ENCODE data around the gene MAN1A1. TPM values are rescaled to one million over a fixed set of nuclear protein-coding genes. Genes with fewer than 3 reads are reported as not detected.

The MAN1A1 gene
- total RNA-seq, 1 donor from 2014 or later = 57.9 TPM

- DNase-seq = no peak
These were observed 23.8 kb downstream of the MAN1A1 start for GRCh38 chr6:119325559-119326265.

GRCh38 chr6:119324718-119325117 is 24.8 kb downstream of the MAN1A1 start:
- no peak for DNase-seq

GRCh38 chr6:119323931-119324330 is 25.6 kb downstream of the MAN1A1 start:
- no peak for DNase-seq

GRCh38 chr6:119323478-119323877 is 26.1 kb downstream of the MAN1A1 start:
- DNase-seq = no peak

GRCh38 chr6:119322715-119323350 is 26.7 kb downstream of the MAN1A1 start:
- no peak for DNase-seq

GRCh38 chr6:119322034-119322433 is 27.5 kb downstream of the MAN1A1 start:
- no peak for DNase-seq

GRCh38 chr6:119319694-119320093 is 29.9 kb downstream of the MAN1A1 start:
- no peak for DNase-seq

GRCh38 chr6:119318730-119319129 is 30.8 kb downstream of the MAN1A1 start:
- DNase-seq = no peak

GRCh38 chr6:119318176-119318575 is 31.4 kb downstream of the MAN1A1 start:
- no peak for DNase-seq

- DNase-seq = no peak
These were observed 32.6 kb downstream of the MAN1A1 start for GRCh38 chr6:119317007-119317406.

GRCh38 chr6:119314885-119315272 is 34.7 kb downstream of the MAN1A1 start:
- DNase-seq = no peak

GRCh38 chr6:119313937-119314884 is 35.4 kb downstream of the MAN1A1 start:
- no peak for DNase-seq

GRCh38 chr6:119312875-119313338 is 36.7 kb downstream of the MAN1A1 start:
- no peak for DNase-seq

GRCh38 chr6:119312441-119312840 is 37.1 kb downstream of the MAN1A1 start:
- no peak for DNase-seq

- no peak for DNase-seq
These were observed 37.9 kb downstream of the MAN1A1 start for GRCh38 chr6:119311514-119312142.

GRCh38 chr6:119310486-119311036 is 39.0 kb downstream of the MAN1A1 start:
- no peak for DNase-seq

GRCh38 chr6:119308991-119309657 is 40.4 kb downstream of the MAN1A1 start:
- no peak for DNase-seq

GRCh38 chr6:119308048-119308570 is 41.5 kb downstream of the MAN1A1 start:
- no peak for DNase-seq

- no peak for DNase-seq
These were observed 42.5 kb downstream of the MAN1A1 start for GRCh38 chr6:119307056-119307455.

- no peak for DNase-seq
These were observed 43.1 kb downstream of the MAN1A1 start for GRCh38 chr6:119306396-119306968.
